IMR-90 (cell line): Measurements from ENCODE around the gene AHNAK2. TPM values are rescaled to one million over a fixed set of nuclear protein-coding genes. Genes with fewer than 3 reads are reported as not detected.
A peak's percentile ranks its signal among the peaks of the same experiment; 100 is the strongest.

Source experiments
- ATAC-seq: fragments of 200-7000 bp; cut with Tn5 transposase; 2 replicates; pipeline ENCODE4 v1.9.1; 2020; ENCODE audit warnings: low read depth, mild to moderate bottlenecking, moderate library complexity
- BruUV-seq: library from RNA; stranded (reverse); fragments of 400-500 nt; replicated peaks from 2 replicates; lab custom pipeline; 2021; lab: Mats Ljungman, UMichigan
- CTCF ChIA-PET: fragments of 300-600 bp; formaldehyde crosslinking; extraction: SDS; loops from one replicate; lab custom pipeline; 2021; ENCODE audit warnings: antibody characterized with exemption; lab: Yijun Ruan, JAX
- POLR2A ChIA-PET: fragments of 300-600 bp; sonication (Branson Sonifier 250); formaldehyde crosslinking; loops from one replicate; lab custom pipeline; 2022; ENCODE audit warnings: antibody characterized with exemption; ENCODE audit not compliant: unreplicated experiment; lab: Charles Lee
- DNase-seq: peaks from one replicate; pipeline ENCODE4 v3.0.0; 2013
- H2AFZ ChIP-seq: replicated peaks from 2 replicates; pipeline ENCODE3; 2013; ENCODE audit warnings: low read length, mild to moderate bottlenecking; ENCODE audit not compliant: poor library complexity
- H2AK5ac ChIP-seq: 2 replicates; pipeline ENCODE4 v1.6.1; 2013; ENCODE audit warnings: low read depth, low read length, inconsistent platforms
- H2AK9ac ChIP-seq: replicated peaks from 2 replicates; pipeline ENCODE3; 2013; ENCODE audit warnings: mild to moderate bottlenecking, low read depth, low read length, moderate library complexity; ENCODE audit not compliant: poor library complexity
- H2BK120ac ChIP-seq: 2 replicates; pipeline ENCODE4 v1.6.1; 2013; ENCODE audit warnings: low read depth, low read length, inconsistent platforms
- H2BK15ac ChIP-seq: 3 replicates; pipeline ENCODE4 v1.6.1; 2013; ENCODE audit warnings: low read depth, low read length, inconsistent platforms
- H2BK20ac ChIP-seq: 2 replicates; pipeline ENCODE4 v1.6.1; 2013; ENCODE audit warnings: low read depth, mild to moderate bottlenecking, inconsistent platforms, low read length, moderate library complexity
- H2BK5ac ChIP-seq: 2 replicates; pipeline ENCODE4 v1.6.1; 2013; ENCODE audit warnings: mild to moderate bottlenecking, low read depth, low read length, inconsistent platforms; ENCODE audit not compliant: poor library complexity, severe bottlenecking
- H3K14ac ChIP-seq: replicated peaks from 2 replicates; pipeline ENCODE4 v1.6.1; 2013; ENCODE audit warnings: low read depth, low read length, inconsistent platforms
- H3K18ac ChIP-seq: 2 replicates; pipeline ENCODE4 v1.6.1; 2013; ENCODE audit warnings: low read depth, low read length, control low read depth
- H3K23ac ChIP-seq: 2 replicates; pipeline ENCODE4 v1.6.1; 2013; ENCODE audit warnings: low read depth, low read length, inconsistent platforms
- H3K27ac ChIP-seq: 2 replicates; pipeline ENCODE4 v1.5.1; 2013; ENCODE audit warnings: mild to moderate bottlenecking, control low read depth, low read length; ENCODE audit not compliant: insufficient read depth
- H3K27me3 ChIP-seq: 2 replicates; pipeline ENCODE4 v1.6.1; 2013; ENCODE audit warnings: low read length; ENCODE audit not compliant: control insufficient read depth, insufficient read depth
- H3K36me3 ChIP-seq: 2 replicates; pipeline ENCODE4 v1.6.1; 2013; ENCODE audit warnings: low read length, mixed read lengths; ENCODE audit not compliant: control insufficient read depth, insufficient read depth
- H3K4ac ChIP-seq: 2 replicates; pipeline ENCODE4 v1.6.1; 2013; ENCODE audit warnings: low read depth, low read length, inconsistent platforms
- H3K4me1 ChIP-seq: 2 replicates; pipeline ENCODE4 v1.6.1; 2013; ENCODE audit warnings: low read length, mixed read lengths; ENCODE audit not compliant: control insufficient read depth, insufficient read depth
- H3K4me2 ChIP-seq: 2 replicates; pipeline ENCODE4 v1.6.1; 2013; ENCODE audit warnings: low read depth, mild to moderate bottlenecking, control low read depth, low read length, moderate library complexity
- H3K4me3 ChIP-seq: 2 replicates; pipeline ENCODE4 v1.5.1; 2013; ENCODE audit warnings: low read depth, mild to moderate bottlenecking, control low read depth, low read length, moderate library complexity; ENCODE audit not compliant: insufficient read depth
- H3K56ac ChIP-seq: 2 replicates; pipeline ENCODE4 v1.6.1; 2013; ENCODE audit warnings: low read length, inconsistent platforms; ENCODE audit not compliant: insufficient read depth; ENCODE audit errors: extremely low read depth
- H3K79me1 ChIP-seq, 2 experiments: 2 replicates each; pipeline ENCODE4 v1.6.1; 2013; ENCODE audit warnings: low read length in 2 of 2, inconsistent platforms in 1 of 2, low read depth in 1 of 2
- H3K9ac ChIP-seq: 2 replicates; pipeline ENCODE4 v1.6.1; 2013; ENCODE audit warnings: low read depth, low read length, control low read depth
- H3K9me1 ChIP-seq: 2 replicates; pipeline ENCODE4 v1.6.1; 2013; ENCODE audit warnings: low read length, inconsistent platforms; ENCODE audit not compliant: insufficient read depth
- H3K9me3 ChIP-seq: 2 replicates; pipeline ENCODE4 v1.6.1; 2013; ENCODE audit warnings: low read length; ENCODE audit not compliant: control insufficient read depth, insufficient read depth
- H4K20me1 ChIP-seq: 2 replicates; pipeline ENCODE4 v1.6.1; 2013; ENCODE audit warnings: low read length, inconsistent platforms; ENCODE audit not compliant: insufficient read depth
- H4K5ac ChIP-seq: 2 replicates; pipeline ENCODE4 v1.6.1; 2013; ENCODE audit warnings: mild to moderate bottlenecking, low read depth, low read length, control low read depth
- H4K8ac ChIP-seq, 2 experiments: 2 replicates each; pipeline ENCODE4 v1.6.1; 2013; ENCODE audit warnings: low read depth in 2 of 2, low read length in 2 of 2, control low read depth in 1 of 2, inconsistent platforms in 1 of 2
- H4K91ac ChIP-seq: 2 replicates; pipeline ENCODE4 v1.6.1; 2013; ENCODE audit warnings: low read depth, low read length, inconsistent platforms; ENCODE audit not compliant: insufficient read depth
- CHD1 ChIP-seq: IDR thresholded peaks from 2 replicates; pipeline ENCODE4 v1.6.1; 2012; ENCODE audit warnings: low read depth, low read length, improper control_type of control experiment
- CTCF ChIP-seq: conservative IDR thresholded peaks from 2 replicates; pipeline ENCODE4 v1.5.1; 2012; ENCODE audit warnings: mild to moderate bottlenecking, low read depth, low read length, improper control_type of control experiment
- ELK1 ChIP-seq: fragments of 150-350 bp; IDR thresholded peaks from 2 replicates; pipeline ENCODE4 v1.6.1; 2016; ENCODE audit warnings: low read depth, mild to moderate bottlenecking, low read length, moderate library complexity, borderline replicate concordance
- FOS ChIP-seq: fragments of 150-350 bp; IDR thresholded peaks from 2 replicates; pipeline ENCODE4 v1.6.1; 2016; ENCODE audit warnings: low read depth, low read length
- MAFK ChIP-seq: IDR thresholded peaks from 2 replicates; pipeline ENCODE4 v1.6.1; 2012; ENCODE audit warnings: low read depth, low read length, improper control_type of control experiment
- MXI1 ChIP-seq: IDR thresholded peaks from 2 replicates; pipeline ENCODE4 v1.6.1; 2012; ENCODE audit warnings: low read depth, mild to moderate bottlenecking, low read length, moderate library complexity, borderline replicate concordance
- POLR2A ChIP-seq: IDR thresholded peaks from 2 replicates; pipeline ENCODE4 v1.6.1; 2012; ENCODE audit warnings: mild to moderate bottlenecking, low read depth, low read length
- RAD21 ChIP-seq: IDR thresholded peaks from 2 replicates; pipeline ENCODE4 v1.6.1; 2012; ENCODE audit warnings: low read length, improper control_type of control experiment
- SMC3 ChIP-seq: fragments of 150-350 bp; IDR thresholded peaks from 2 replicates; pipeline ENCODE4 v1.6.1; 2016; ENCODE audit warnings: low read depth, mild to moderate bottlenecking, antibody characterized with exemption, low read length, moderate library complexity
- WGBS, 2 experiments: methylation state at CpG; one replicate each; pipeline versions ENCODE4 v1.1.5 to v1.1.7; 2013; ENCODE audit warnings: missing lambda C conversion rate in 2 of 2; ENCODE audit not compliant: insufficient read length in 1 of 2; ENCODE audit errors: extremely low coverage in 2 of 2; 5-methylcytosine and 5-hydroxymethylcytosine counted together
- dilution Hi-C: fragments of 300-500 bp; cut with HindIII; formaldehyde crosslinking; loops from one replicate; pipeline ENCODE4 v1.14.3; 2018; ENCODE audit warnings: low sequenced_read_pairs; ENCODE audit not compliant: unreplicated experiment
- in situ Hi-C: fragments of 300-500 bp; cut with MboI; formaldehyde crosslinking; loops from 3 replicates; pipeline ENCODE4 v1.14.3; 2019; ENCODE audit warnings: low sequenced_read_pairs, inconsistent platforms, mixed read lengths
- intact Hi-C: fragments of 100-400 bp; cut with micrococcal nuclease; formaldehyde crosslinking; loops from 2 replicates; pipeline ENCODE4 v1.10.0; 2022
- polyA plus RNA-seq, 3 experiments: library from polyadenylated mRNA; depleted of rRNA; stranded (reverse); fragments of >200 nt; gene quantifications; 2 replicates each; pipeline ENCODE4 v1.2.3, GENCODE V29; 2012; ENCODE audit warnings: low replicate concordance in 1 of 3
- total RNA-seq: library from RNA; depleted of rRNA; stranded (reverse); fragments of >200 nt; gene quantifications from 2 replicates; pipeline ENCODE4 v1.2.3, GENCODE V29; 2012

AHNAK2 gene
- total and polyA plus RNA-seq, 2 of the 4 experiments (the other 2 are of a cell fraction) = 2.6 to 7.9 TPM

GRCh38 chr14:105007593-105008264 lies 29.6 kb upstream of the AHNAK2 start:
- WGBS, 2 experiments = 100% methylated on average over 2 of the region's 19 CpGs; no CpG with 5 or more reads in 1 of the 2 experiments
- Histone ChIP-seq H2AK9ac (peak overlapping the region; percentile 19), H3K27me3 (no peaks in the 10 kb centered on the region), H3K27ac (no peak overlapping the region), H3K9me3 (no peaks in the 10 kb centered on the region), H4K8ac (no peak overlapping the region), H3K36me3 (peaks cover 30% of the 10 kb centered on the region), H2BK20ac (no peak overlapping the region), H4K91ac (no peak overlapping the region), H2BK5ac (no peak overlapping the region), H3K4me2 (no peak overlapping the region), H4K5ac (no peak overlapping the region), H4K20me1 (peaks cover 32% of the 10 kb centered on the region), H3K18ac (no peak overlapping the region), H3K4me3 (no peak overlapping the region), H3K14ac (no peak overlapping the region), H3K9me1 (peaks cover 3% of the 10 kb centered on the region; the same call in 1 of the 2 replicates), H3K4me1 (peaks cover under 1% of the 10 kb centered on the region; the same call in 1 of the 2 replicates), H2BK120ac (no peak overlapping the region), H2BK15ac (no peak overlapping the region), H3K4ac (no peak overlapping the region), H3K56ac (no peak overlapping the region), H2AFZ (no peak overlapping the region), H3K9ac (no peak overlapping the region), H2AK5ac (no peak overlapping the region), H3K23ac (no peak overlapping the region), H3K79me1 (peaks cover 22 to 44% of the 10 kb centered on the region in 2 experiments)
- in situ Hi-C loops (no loop called here), intact Hi-C loops (no loop called here), dilution Hi-C loops (no loop called here)
- no TSS peak for BruUV-seq
- POLR2A ChIA-PET = no interaction called here
- TF ChIP-seq MAFK = no peak
- TF ChIP-seq ELK1 = no peak
- TF ChIP-seq POLR2A = no peak
- TF ChIP-seq CHD1 = no peak
- TF ChIP-seq FOS = no peak
- no peak for TF ChIP-seq SMC3
- no peak for TF ChIP-seq CTCF
- no peak for TF ChIP-seq MXI1
- no peak for TF ChIP-seq RAD21
- DNase-seq (no peak), ATAC-seq (no peak)
- CTCF ChIA-PET = no interaction called here
